Progenitor cell of endocrine pancreas (in vitro differentiated cells): ENCODE measurements around the gene PCARE. TPM values are rescaled to one million over a fixed set of nuclear protein-coding genes. Genes with fewer than 3 reads are reported as not detected.
A peak's percentile ranks its signal among the peaks of the same experiment; 100 is the strongest.

Source experiments
- DNase-seq: peaks from one replicate; pipeline ENCODE4 v3.0.0; 2021; ENCODE audit warnings: low spot score; ENCODE audit not compliant: unreplicated experiment
- H3K27ac Mint-ChIP-seq: 2 replicates; pipeline ENCODE4 v1.8.0; 2021; ENCODE audit warnings: mild to moderate bottlenecking, moderate library complexity, mixed read lengths
- H3K27me3 Mint-ChIP-seq: 2 replicates; pipeline ENCODE4 v1.8.0; 2021; ENCODE audit warnings: mixed read lengths
- H3K36me3 Mint-ChIP-seq: 2 replicates; pipeline ENCODE4 v1.8.0; 2022; ENCODE audit warnings: mixed read lengths; ENCODE audit not compliant: insufficient read depth
- H3K4me1 Mint-ChIP-seq: 2 replicates; pipeline ENCODE4 v1.8.0; 2021; ENCODE audit warnings: low read depth, mixed read lengths
- H3K4me3 Mint-ChIP-seq: 2 replicates; pipeline ENCODE4 v1.8.0; 2021; ENCODE audit warnings: low read depth, mild to moderate bottlenecking, moderate library complexity, mixed read lengths
- H3K9me3 Mint-ChIP-seq: 2 replicates; pipeline ENCODE4 v1.8.0; 2021; ENCODE audit warnings: low read depth, mixed read lengths
- CTCF ChIP-seq: fragments of 200-600 bp; sonication (generic); IDR thresholded peaks from one replicate; pipeline ENCODE4 v1.5.0; 2021; ENCODE audit warnings: antibody characterized with exemption, mild to moderate bottlenecking; ENCODE audit not compliant: unreplicated experiment
- total RNA-seq: library from RNA; stranded (reverse); gene quantifications from 2 replicates; pipeline ENCODE4 v1.2.1, GENCODE V29; 2021

PCARE gene
- total RNA-seq, 1 donor from 2014 or later, result not detected

- DNase-seq, result no peak
- Mint-ChIP-seq H3K27me3 (no peaks in the 10 kb centered on the region), H3K9me3 (no peaks in the 10 kb centered on the region), H3K4me1 (peaks cover 9% of the 10 kb centered on the region), H3K36me3 (no peaks in the 10 kb centered on the region), H3K4me3 (no peak overlapping the region), H3K27ac (no peak overlapping the region)
- TF ChIP-seq CTCF, result no peak
Observed at GRCh38 chr2:29039718-29040480, 34.4 kb downstream of the PCARE start.

- Mint-ChIP-seq H3K9me3 (no peaks in the 10 kb centered on the region), H3K4me3 (no peak overlapping the region), H3K27ac (no peak overlapping the region), H3K27me3 (no peaks in the 10 kb centered on the region), H3K4me1 (peaks cover 5% of the 10 kb centered on the region), H3K36me3 (no peaks in the 10 kb centered on the region)
- no peak for TF ChIP-seq CTCF
- DNase-seq, result no peak
Observed at GRCh38 chr2:29035016-29035745, 39.1 kb downstream of the PCARE start.

GRCh38 chr2:29033656-29034055, 40.7 kb downstream of the PCARE start:
- no peaks in the 10 kb centered on the region for H3K36me3 Mint-ChIP-seq
- H3K4me1 Mint-ChIP-seq, result peaks cover 5% of the 10 kb centered on the region
- H3K9me3 Mint-ChIP-seq, result no peaks in the 10 kb centered on the region
- H3K4me3 Mint-ChIP-seq, result no peak overlapping the region
- DNase-seq, result no peak
- H3K27me3 Mint-ChIP-seq, result no peaks in the 10 kb centered on the region
- H3K27ac Mint-ChIP-seq, result no peak overlapping the region
- TF ChIP-seq CTCF, result no peak

- no peaks in the 10 kb centered on the region for H3K9me3 Mint-ChIP-seq
- H3K36me3 Mint-ChIP-seq, result no peaks in the 10 kb centered on the region
- no peak overlapping the region for H3K4me3 Mint-ChIP-seq
- H3K27ac Mint-ChIP-seq, result peak overlapping the region; percentile 74
- TF ChIP-seq CTCF, result no peak
- DNase-seq, result no peak
- no peaks in the 10 kb centered on the region for H3K27me3 Mint-ChIP-seq
- H3K4me1 Mint-ChIP-seq, result peaks cover 5% of the 10 kb centered on the region
Observed at GRCh38 chr2:29033172-29033571, 41.2 kb downstream of the PCARE start.

GRCh38 chr2:29032189-29032588, 42.1 kb downstream of the PCARE start:
- no peak for TF ChIP-seq CTCF
- Mint-ChIP-seq H3K4me1 (peaks cover 5% of the 10 kb centered on the region), H3K9me3 (no peaks in the 10 kb centered on the region), H3K4me3 (no peak overlapping the region), H3K36me3 (no peaks in the 10 kb centered on the region), H3K27me3 (peaks cover under 1% of the 10 kb centered on the region), H3K27ac (no peak overlapping the region)
- no peak for DNase-seq
